ENCODE measurements around the gene OR56A4.

The OR56A4 gene, protein sequence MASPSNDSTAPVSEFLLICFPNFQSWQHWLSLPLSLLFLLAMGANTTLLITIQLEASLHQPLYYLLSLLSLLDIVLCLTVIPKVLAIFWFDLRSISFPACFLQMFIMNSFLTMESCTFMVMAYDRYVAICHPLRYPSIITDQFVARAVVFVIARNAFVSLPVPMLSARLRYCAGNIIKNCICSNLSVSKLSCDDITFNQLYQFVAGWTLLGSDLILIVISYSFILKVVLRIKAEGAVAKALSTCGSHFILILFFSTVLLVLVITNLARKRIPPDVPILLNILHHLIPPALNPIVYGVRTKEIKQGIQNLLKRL

DNA sequence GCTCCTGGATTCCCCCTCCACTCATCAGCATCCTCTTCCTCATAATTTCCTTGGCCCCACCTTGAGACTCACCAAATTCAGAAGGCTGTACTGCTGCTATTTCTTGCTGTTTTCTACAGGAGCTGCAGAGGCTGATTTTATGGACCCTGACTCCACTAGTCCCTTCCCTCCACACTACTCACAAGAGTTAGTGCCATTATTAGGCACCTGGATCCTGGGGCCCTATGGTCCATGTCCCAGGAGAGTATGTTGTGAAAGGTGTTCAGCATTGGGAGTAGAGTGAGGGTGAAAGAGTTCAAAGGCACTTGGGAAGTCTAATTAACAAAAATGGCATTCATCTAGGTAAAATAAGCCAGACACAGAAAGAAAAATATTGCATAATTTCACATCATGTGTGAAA, at the start of gene OR56A4:
Gene OR56A4, minus strand, starts transcription at position 101 of the 400 bp plus-strand sequence. CDS start 3,954 bp downstream, outside the sequence.
- Histone ChIP-seq H3K27me3 (no peaks in the 10 kb centered on the region), H3K4me1 (no peaks in the 10 kb centered on the region), H3K4me3 (no peak within 1 kb of the TSS), H3K4me2 (no peak within 1 kb of the TSS), H4K20me1 (no peaks in the 10 kb centered on the region), H3K36me3 (no peaks in the 10 kb centered on the region), H3K27ac (no peak within 1 kb of the TSS), H3K9ac (no peak within 1 kb of the TSS), H3K9me3 (replicated peaks in 1 of 11) (no peaks in the 10 kb centered on the region)
- no peak for TF ChIP-seq Cebpa-rat (IDR thresholded peaks at IDR 0.05)

DNA sequence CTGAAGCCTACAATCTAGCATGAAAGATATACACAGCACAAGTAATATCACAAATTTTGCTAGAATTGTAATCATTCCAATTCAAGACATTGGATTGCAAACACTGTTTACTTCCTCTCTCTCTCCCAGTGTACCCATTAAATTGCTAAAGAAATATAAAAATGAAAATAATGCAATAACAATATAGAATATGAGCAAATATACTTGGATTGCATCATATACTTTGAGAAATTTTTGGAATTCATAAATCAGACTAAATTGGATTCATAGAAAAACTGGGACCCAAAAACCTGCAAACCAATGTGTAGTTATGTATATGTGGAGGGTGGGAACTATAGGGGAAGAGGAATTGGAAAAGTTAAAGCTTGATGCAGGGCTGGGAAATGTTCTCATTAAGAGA, 48.8 kb upstream of the OR56A4 start:
- H3K9me3 ChIP-seq (replicated peaks in 1 of 11): no peaks in the 10 kb centered on the region
- no peak overlapping the region for H3K9ac ChIP-seq
- no peak overlapping the region for H3K4me2 ChIP-seq
- H3K4me1 ChIP-seq: no peaks in the 10 kb centered on the region
- H4K20me1 ChIP-seq: no peaks in the 10 kb centered on the region
- H3K27me3 ChIP-seq: no peaks in the 10 kb centered on the region
- H3K36me3 ChIP-seq: no peaks in the 10 kb centered on the region
- H3K27ac ChIP-seq: no peak overlapping the region
- TF ChIP-seq Cebpa-rat (IDR thresholded peaks at IDR 0.05): no peak
- no peak overlapping the region for H3K4me3 ChIP-seq

DNA sequence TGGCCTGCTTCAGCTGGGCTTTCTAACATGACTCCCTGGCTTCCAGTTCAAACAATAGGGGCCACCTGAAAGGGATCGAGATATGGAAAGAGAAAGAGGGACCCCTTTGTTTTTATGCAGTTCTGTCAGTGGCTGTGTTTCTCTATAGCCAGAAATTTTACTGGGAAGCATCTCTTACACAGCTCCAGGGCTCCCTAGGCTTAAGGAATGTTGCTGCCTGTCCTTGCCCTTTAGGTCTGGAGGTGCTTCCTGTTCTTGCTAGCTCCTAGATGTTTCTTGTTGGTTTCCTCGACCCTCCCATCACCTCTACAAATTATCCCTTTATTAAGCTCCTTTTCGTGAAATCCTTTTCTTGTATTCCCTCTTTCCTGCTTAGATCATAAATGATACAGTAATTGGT, 45.6 kb upstream of the OR56A4 start:
- no peaks in the 10 kb centered on the region for H3K27me3 ChIP-seq
- H3K9me3 ChIP-seq (replicated peaks in 1 of 11): no peaks in the 10 kb centered on the region
- H3K36me3 ChIP-seq: no peaks in the 10 kb centered on the region
- H3K27ac ChIP-seq: no peak overlapping the region
- H4K20me1 ChIP-seq: no peaks in the 10 kb centered on the region
- TF ChIP-seq Cebpa-rat (IDR thresholded peaks at IDR 0.05): no peak
- H3K4me3 ChIP-seq: no peak overlapping the region
- peaks cover 0 to 8% (median 2%) of the 10 kb centered on the region in 10 experiments; a peak in 6 of 20 replicates for H3K4me1 ChIP-seq
- H3K9ac ChIP-seq: no peak overlapping the region
- no peak overlapping the region for H3K4me2 ChIP-seq

DNA sequence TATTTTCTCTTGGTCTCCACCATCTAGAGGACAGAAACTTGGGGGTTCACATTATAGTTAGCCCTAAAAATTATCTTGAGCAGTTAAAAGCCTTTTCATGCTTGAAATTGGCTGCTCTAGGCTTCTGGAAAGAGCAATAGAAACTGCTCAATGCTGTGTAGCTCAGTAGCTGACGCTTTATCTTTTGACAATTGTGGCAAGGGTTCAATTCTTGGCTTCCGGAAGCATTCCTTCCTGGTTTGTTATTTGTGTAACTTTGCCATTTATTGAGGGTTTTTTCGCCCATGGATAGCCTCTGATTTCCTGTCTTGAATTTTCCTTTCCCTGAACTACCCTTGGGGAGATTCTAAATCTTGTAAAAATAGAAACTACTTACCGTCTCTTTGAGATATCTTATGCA, 34.1 kb upstream of the OR56A4 start:
- Histone ChIP-seq H3K36me3 (no peaks in the 10 kb centered on the region), H3K4me3 (no peak overlapping the region), H3K9me3 (replicated peaks in 1 of 11) (no peaks in the 10 kb centered on the region), H4K20me1 (no peaks in the 10 kb centered on the region), H3K4me2 (peak overlapping the region in 2 of 11 experiments; percentile 13 to 23; a peak in 2 of 22 replicates), H3K27ac (no peak overlapping the region), H3K9ac (no peak overlapping the region), H3K4me1 (no peaks in the 10 kb centered on the region; a peak in 1 of 20 replicates), H3K27me3 (no peaks in the 10 kb centered on the region)
- TF ChIP-seq Cebpa-rat (IDR thresholded peaks at IDR 0.05): no peak

DNA sequence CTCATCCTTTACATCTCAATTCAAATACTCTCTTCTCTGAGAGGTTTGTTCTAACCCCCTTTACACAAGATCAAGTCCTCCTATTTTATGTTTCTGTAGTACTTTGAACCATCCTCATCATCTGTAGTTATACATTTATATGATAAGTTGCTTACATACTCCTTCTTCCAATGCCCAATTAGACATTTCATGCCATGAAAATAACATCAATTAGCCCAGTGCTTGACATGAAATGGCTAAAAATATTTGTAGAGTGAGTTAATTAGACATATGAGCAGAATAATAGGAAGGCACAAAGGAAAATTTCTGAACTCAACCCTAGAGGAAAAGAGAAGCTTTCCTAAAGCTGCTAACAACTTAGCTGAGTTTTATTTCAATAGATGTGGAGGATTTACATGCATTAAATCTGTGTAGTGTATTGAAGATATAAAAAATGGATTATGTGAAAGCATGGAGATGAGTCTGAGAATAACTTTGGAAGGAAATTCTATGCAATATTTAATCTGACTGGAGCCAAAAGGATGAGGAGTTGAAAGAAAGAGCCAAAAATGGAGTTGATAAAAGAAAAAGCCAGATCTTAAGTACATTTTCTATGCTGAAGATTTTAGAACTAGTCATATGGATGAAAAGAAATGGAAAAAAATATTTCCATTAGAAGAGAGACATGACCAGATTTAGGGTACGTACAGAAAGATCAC, 24.1 kb upstream of the OR56A4 start, which contains the start of gene OR56A1:
Gene OR56A1, minus strand, starts transcription at position 51 of the 698 bp plus-strand sequence. CDS start 3,066 bp downstream, outside the sequence.
- Histone ChIP-seq H3K36me3 (no peaks in the 10 kb centered on the region), H3K27me3 (no peaks in the 10 kb centered on the region), H3K9me3 (replicated peaks in 1 of 11) (no peaks in the 10 kb centered on the region), H4K20me1 (no peaks in the 10 kb centered on the region), H3K4me2 (no peak within 1 kb of the TSS), H3K27ac (no peak within 1 kb of the TSS), H3K4me3 (no peak within 1 kb of the TSS), H3K9ac (no peak within 1 kb of the TSS), H3K4me1 (no peaks in the 10 kb centered on the region)
- no peak for TF ChIP-seq Cebpa-rat (IDR thresholded peaks at IDR 0.05)

DNA sequence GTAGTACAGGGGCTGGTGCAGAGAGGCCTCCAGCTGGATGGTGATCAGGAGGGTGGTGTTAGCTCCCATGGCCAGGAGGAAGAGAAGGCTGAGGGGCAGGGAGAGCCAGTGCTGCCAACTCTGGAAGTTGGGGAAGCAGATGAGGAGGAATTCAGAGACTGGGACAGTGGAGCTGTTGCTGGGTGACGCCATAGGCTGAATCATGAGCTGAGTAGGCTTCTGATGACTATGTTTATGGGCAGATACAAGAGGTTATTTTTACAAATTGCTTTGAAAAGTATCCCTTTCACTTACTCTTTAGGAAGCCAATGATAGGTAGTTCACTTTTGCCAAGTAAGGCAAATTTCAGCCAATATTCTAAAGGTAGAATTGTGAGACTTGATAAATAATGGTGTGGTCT, 20.8 kb upstream of the OR56A4 start:
- Histone ChIP-seq H3K36me3 (no peaks in the 10 kb centered on the region), H3K9ac (no peak overlapping the region), H3K4me2 (no peak overlapping the region), H3K4me3 (no peak overlapping the region), H3K27me3 (no peaks in the 10 kb centered on the region), H3K9me3 (replicated peaks in 1 of 11) (no peaks in the 10 kb centered on the region), H3K27ac (no peak overlapping the region), H3K4me1 (peaks cover 0 to 8% (median 0%) of the 10 kb centered on the region in 10 experiments; a peak in 1 of 20 replicates), H4K20me1 (no peaks in the 10 kb centered on the region)
- no peak for TF ChIP-seq Cebpa-rat (IDR thresholded peaks at IDR 0.05)

DNA sequence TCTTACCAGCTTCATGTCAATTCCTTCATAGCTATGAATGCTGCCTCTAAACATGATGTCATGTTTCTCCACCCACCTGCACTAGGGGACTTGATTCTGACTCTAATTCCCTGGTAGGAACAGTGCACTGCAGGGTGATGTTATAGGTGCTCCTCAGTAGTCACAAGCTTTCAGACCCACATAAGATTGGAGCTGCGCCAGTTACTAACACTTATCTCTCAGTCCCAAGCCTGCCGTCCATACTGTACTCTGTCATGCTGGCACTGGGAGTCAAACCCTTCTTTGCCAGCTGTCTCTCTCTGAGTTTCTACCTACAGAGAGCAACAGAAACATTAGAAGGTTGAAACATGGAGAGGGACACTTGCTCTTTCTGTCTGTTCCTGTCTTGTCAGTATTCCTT, 18.3 kb upstream of the OR56A4 start:
- H3K9me3 ChIP-seq (replicated peaks in 1 of 11): no peaks in the 10 kb centered on the region
- H3K4me1 ChIP-seq: peaks cover 0 to 8% (median 0%) of the 10 kb centered on the region in 10 experiments; a peak in 1 of 20 replicates
- no peak for TF ChIP-seq Cebpa-rat (IDR thresholded peaks at IDR 0.05)
- H3K36me3 ChIP-seq: no peaks in the 10 kb centered on the region
- H3K4me2 ChIP-seq: no peak overlapping the region
- H3K27ac ChIP-seq: no peak overlapping the region
- no peaks in the 10 kb centered on the region for H4K20me1 ChIP-seq
- no peak overlapping the region for H3K9ac ChIP-seq
- no peaks in the 10 kb centered on the region for H3K27me3 ChIP-seq
- no peak overlapping the region for H3K4me3 ChIP-seq

DNA sequence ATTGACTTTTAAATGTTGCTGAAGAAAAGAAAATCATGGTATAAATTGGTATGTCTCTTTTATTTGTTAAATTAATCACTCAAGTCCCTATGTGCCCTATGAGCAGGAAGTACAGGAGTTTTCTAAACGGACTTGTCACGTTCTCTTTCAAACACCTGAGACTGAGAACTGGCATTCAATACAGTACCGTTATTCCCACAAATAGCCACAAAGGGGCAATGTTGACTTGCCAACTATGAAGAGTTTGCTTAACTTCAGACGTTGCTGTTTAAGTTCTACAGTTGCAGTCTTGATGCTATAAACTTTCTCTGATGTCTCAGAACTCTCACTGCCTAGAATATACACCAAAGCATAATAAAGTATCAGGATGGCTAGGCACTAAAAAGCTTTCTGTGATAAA, 16.2 kb upstream of the OR56A4 start:
- H3K27ac ChIP-seq: no peak overlapping the region
- no peak overlapping the region for H3K4me3 ChIP-seq
- H3K4me2 ChIP-seq: no peak overlapping the region
- H3K9me3 ChIP-seq (replicated peaks in 1 of 11): no peaks in the 10 kb centered on the region
- H3K9ac ChIP-seq: no peak overlapping the region
- no peaks in the 10 kb centered on the region for H3K27me3 ChIP-seq
- H3K36me3 ChIP-seq: no peaks in the 10 kb centered on the region
- no peaks in the 10 kb centered on the region for H4K20me1 ChIP-seq
- TF ChIP-seq Cebpa-rat (IDR thresholded peaks at IDR 0.05): no peak
- peaks cover 0 to 8% (median 0%) of the 10 kb centered on the region in 10 experiments; a peak in 1 of 20 replicates for H3K4me1 ChIP-seq

DNA sequence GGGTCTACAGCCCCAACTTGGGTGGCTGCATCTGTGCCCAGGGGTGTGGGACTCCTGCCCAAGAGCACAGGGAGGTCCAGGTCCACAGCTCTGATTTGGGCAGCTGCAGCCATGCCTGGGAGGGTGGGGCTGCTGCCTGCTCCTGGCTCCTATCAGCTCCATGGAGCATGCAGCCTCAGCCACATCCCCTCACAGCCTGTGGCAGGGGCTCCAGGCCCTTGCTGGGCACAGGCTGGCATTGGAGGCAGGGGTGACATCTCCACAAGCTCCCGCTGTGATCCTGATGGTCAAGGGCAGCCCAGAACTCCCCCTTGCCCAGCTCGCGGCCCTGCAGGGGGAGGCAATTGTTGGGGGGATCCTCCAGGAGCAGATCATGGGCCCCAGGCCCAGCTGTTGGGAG, 6.3 kb upstream of the OR56A4 start:
- no peaks in the 10 kb centered on the region for H3K36me3 ChIP-seq
- TF ChIP-seq Cebpa-rat (IDR thresholded peaks at IDR 0.05): no peak

More for the DNA sequence above, 6.3 kb upstream of the OR56A4 start:
- H3K9me3 ChIP-seq (replicated peaks in 1 of 11): peaks cover 12 to 41% (median 24%) of the 10 kb centered on the region in 11 experiments; a peak in 21 of 22 replicates
- no peak overlapping the region for H3K27ac ChIP-seq
- no peak overlapping the region for H3K9ac ChIP-seq
- H3K4me3 ChIP-seq: no peak overlapping the region
- no peaks in the 10 kb centered on the region for H3K4me1 ChIP-seq
- H3K27me3 ChIP-seq: no peaks in the 10 kb centered on the region
- no peak overlapping the region for H3K4me2 ChIP-seq
- no peaks in the 10 kb centered on the region for H4K20me1 ChIP-seq

Data from BLaER1 treated with 17β-estradiol and CSF1 and Interleukin-3, amounts not matched to agents 10 nM and 100 nM (cell line).